Heart left ventricle (tissue), 16 donors: ENCODE data around the gene NEURL4. TPM values are rescaled to one million over a fixed set of nuclear protein-coding genes. Genes with fewer than 3 reads are reported as not detected.
A peak's percentile ranks its signal among the peaks of the same experiment; 100 is the strongest.

Source experiments
- ATAC-seq, 4 donors: fragments of 200-7000 bp; cut with Tn5 transposase; one replicate each; pipeline ENCODE4 v1.9.1; 2020 to 2022; ENCODE audit warnings: moderate library complexity in 4 of 4, mild to moderate bottlenecking in 3 of 4, moderate number of reproducible peaks in 1 of 4
- DNase-seq, 5 donors: peaks; one replicate each; pipeline ENCODE4 v3.0.0-alpha.2; 2020
- H3K27ac ChIP-seq, 12 donors: fragments of 200-600 bp; sonication (generic) in 4 of 12; one replicate each; pipeline versions ENCODE4 v1.5.0 to v1.8.0; 2016 to 2022; ENCODE audit warnings: mild to moderate bottlenecking in 2 of 12
- H3K27me3 ChIP-seq, 9 donors: fragments of 200-600 bp; sonication (generic) in 2 of 9; one replicate each; pipeline versions ENCODE4 v1.5.1 to v1.8.0; 2016 to 2022; ENCODE audit warnings: mild to moderate bottlenecking in 3 of 9
- H3K36me3 ChIP-seq, 9 donors: fragments of 200-600 bp; sonication (generic) in 2 of 9; one replicate each; pipeline versions ENCODE4 v1.5.0 to v1.8.0; 2018 to 2022; ENCODE audit warnings: mild to moderate bottlenecking in 2 of 9
- H3K4me1 ChIP-seq, 12 donors: fragments of 200-600 bp; sonication (generic) in 4 of 12; one replicate each; pipeline versions ENCODE4 v1.5.0 to v1.8.0; 2016 to 2022; ENCODE audit warnings: mild to moderate bottlenecking in 3 of 12
- H3K4me3 ChIP-seq, 12 donors: fragments of 200-600 bp; sonication (generic) in 4 of 12; one replicate each; pipeline versions ENCODE4 v1.5.0 to v1.8.0; 2017 to 2022; ENCODE audit warnings: mild to moderate bottlenecking in 9 of 12, moderate library complexity in 4 of 12
- H3K9me3 ChIP-seq, 12 donors: fragments of 200-600 bp; sonication (generic) in 4 of 12; one replicate each; pipeline versions ENCODE4 v1.5.0 to v1.8.0; 2016 to 2022; ENCODE audit warnings: mild to moderate bottlenecking in 1 of 12
- CTCF ChIP-seq, 12 donors: fragments of 200-600 bp; sonication (generic) in 4 of 12; IDR thresholded peaks; one replicate each; pipeline versions ENCODE4 v1.5.0 to v1.8.0; 2018 to 2022; ENCODE audit warnings: antibody characterized with exemption in 12 of 12, mild to moderate bottlenecking in 5 of 12
- POLR2A ChIP-seq, 2 donors: fragments of 450-650 bp; IDR thresholded peaks; one replicate each; pipeline ENCODE4 v1.6.1; 2017; ENCODE audit warnings: antibody characterized with exemption in 2 of 2, mild to moderate bottlenecking in 2 of 2, moderate library complexity in 2 of 2
- WGBS, 4 donors: extraction: QIAGEN DNeasy Blood & Tissue Kit in 2 of 4; methylation state at CpG; one replicate each; pipeline versions ENCODE4 v1.1.5 to v1.1.7; 2013 to 2018; 5-methylcytosine and 5-hydroxymethylcytosine counted together
- intact Hi-C, 10 donors: fragments of 100-400 bp; cut with DNase I; formaldehyde crosslinking; loops; one replicate each; pipeline versions ENCODE4 v1.11.1 to v1.14.2; 2022
- polyA plus RNA-seq, 2 donors: library from polyadenylated mRNA; stranded (reverse); fragments of 200-250 nt; gene quantifications; one replicate each; pipeline ENCODE4 v1.2.3, GENCODE V29; 2013
- total RNA-seq, 9 donors: library from RNA; depleted of rRNA in 2 of 9; stranded (reverse); fragments of >200 nt in 2 of 9; fragmentation: NEBNext Ultra II Directional in 3 of 9; extraction: Animal tissue kit (Norgen Biotek cat#: 25700) in 3 of 9; gene quantifications; one replicate each; pipeline versions ENCODE4 v1.1.0 to v1.2.4, GENCODE V29; 2016 to 2023
- donor health status: ischemic (EF 13 %, LVEDD 7.1; RV severe dilation, severe dysfunction).
- donor health status: healthy with polysubstance abuse.
- donor health status: DM: no; HTN: yes; CAD: no.
- donor health status: DM: no; HTN: no; CAD: no.
- donor health status: ischemic (EF 25% LVEDD 6.9; RV normal size, moderate dysfunction).
- donor health status: ischemic (EF 25% LVEDD 5.7; RV mildly dilated, moderate dysfunction).
- donor health status: healthy.
- donor health status: DM: yes; HTN: yes; CAD: no.
- donor health status: ischemic (EF 35%, LVEDD 5.7; RV mildly dilated, moderate dysfunction).
- donor health status: nonischemic (EF 11% LVEDD 7.7; RV severe dilation, severe dysfunction).
- donor health status: DM: yes; HTN: yes; CAD: no.
- donor health status: PGD.
- donor health status: ischemic (EF 29% LVEDD 5.4; RV normal size, mild dysfunction).
- donor health status: nonischemic (EF 23%, LVEDD 6.1; RV moderate dilation, normal function).

NEURL4 gene
- total and polyA plus RNA-seq, 11 donors, result 13.6 to 39.2 (median 27.6) TPM

- DNase-seq (peak in 3 of 5 donors; percentile 52 to 77 (median 61)), ATAC-seq (peak in 2 of 4 donors; percentile 22 to 40)
- Histone ChIP-seq H3K9me3 (no peaks in the 10 kb centered on the region), H3K27me3 (no peaks in the 10 kb centered on the region), H3K4me3 (no peak overlapping the region), H3K4me1 (peaks cover 0 to 17% (median 9%) of the 10 kb centered on the region in 12 donors), H3K27ac (no peak overlapping the region), H3K36me3 (peaks cover 0 to 79% (median 70%) of the 10 kb centered on the region in 9 donors)
- intact Hi-C loops, result no loop called here
- 64 to 70% (median 67%) methylated on average over 33 to 39 of the region's 39 CpGs for WGBS, 4 donors
- TF ChIP-seq POLR2A (IDR thresholded peaks at IDR 0.05) (no peak), CTCF (IDR thresholded peaks at IDR 0.05) (peak; percentile 54 to 80 (median 72))
These were observed 5.3 kb downstream of the NEURL4 start for GRCh38 chr17:7323731-7324437.

DNA sequence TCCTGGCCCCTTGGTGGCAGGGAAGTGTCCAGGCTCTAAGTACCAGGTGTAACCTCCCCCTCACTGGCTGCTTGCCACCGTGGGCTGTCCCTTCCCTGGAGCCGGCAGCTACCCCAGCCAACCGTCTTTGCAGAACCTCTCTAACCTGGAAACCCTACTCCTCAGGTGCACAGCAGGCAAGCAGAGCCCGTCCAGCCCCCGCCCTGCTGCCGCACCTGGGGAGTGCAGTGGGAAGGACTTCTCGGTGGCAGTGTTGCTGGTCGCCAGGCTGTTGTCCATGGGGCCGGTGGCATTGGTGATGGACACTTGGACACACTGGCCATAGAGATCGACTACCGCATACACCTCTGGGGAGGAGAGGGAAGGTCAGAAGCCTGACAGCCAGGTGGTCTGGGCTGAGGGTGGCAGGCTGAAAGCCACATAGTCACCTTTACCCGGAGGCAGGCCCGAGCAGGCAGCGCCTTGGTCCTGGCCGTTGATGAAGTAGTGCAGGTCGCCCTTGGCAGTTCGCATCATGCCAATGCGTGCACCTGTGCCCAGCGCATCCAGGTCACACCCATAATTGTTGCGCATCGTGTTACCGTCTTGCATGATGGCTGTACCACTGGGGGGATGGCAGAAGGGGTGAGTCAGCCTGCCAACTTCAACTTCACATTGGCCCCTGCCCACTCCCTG lies 6.5 kb downstream of the NEURL4 start:
- H3K4me1 ChIP-seq, result peaks cover 0 to 8% (median 0%) of the 10 kb centered on the region in 12 donors
- no peaks in the 10 kb centered on the region for H3K27me3 ChIP-seq
- intact Hi-C loops, result no loop called here
- no peak overlapping the region for H3K4me3 ChIP-seq
- ATAC-seq (no peak), DNase-seq (no peak)
- H3K9me3 ChIP-seq, result no peaks in the 10 kb centered on the region
- H3K36me3 ChIP-seq, result peaks cover 0 to 91% (median 82%) of the 10 kb centered on the region in 9 donors
- WGBS, 4 donors, result 88 to 93% (median 92%) methylated on average over 9 to 22 of the region's 22 CpGs
- TF ChIP-seq POLR2A (IDR thresholded peaks at IDR 0.05) (no peak), CTCF (IDR thresholded peaks at IDR 0.05) (no peak)
- no peak overlapping the region for H3K27ac ChIP-seq

DNA sequence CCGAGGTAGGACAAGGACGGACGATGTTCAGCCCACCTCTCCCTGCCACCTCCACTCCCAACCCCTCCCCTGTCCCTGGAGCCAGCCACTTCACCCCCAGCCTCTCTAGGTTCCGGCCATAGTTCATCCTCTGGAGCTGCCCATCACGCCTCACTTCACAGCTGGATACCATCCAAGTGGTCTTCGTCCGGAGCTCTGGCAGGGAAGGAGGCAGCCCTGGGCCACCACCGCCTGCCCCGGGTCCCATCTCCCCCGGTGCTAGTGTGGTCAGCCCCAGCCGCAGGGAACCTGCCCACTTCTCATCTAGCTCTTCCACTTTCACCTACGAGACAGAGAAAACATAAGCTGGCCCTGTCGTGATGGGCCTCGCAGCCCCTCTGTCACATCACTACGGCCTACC lies 7.7 kb downstream of the NEURL4 start:
- Histone ChIP-seq H3K36me3 (peaks cover 0 to 99% (median 89%) of the 10 kb centered on the region in 9 donors), H3K9me3 (no peaks in the 10 kb centered on the region), H3K27ac (no peak overlapping the region), H3K27me3 (no peaks in the 10 kb centered on the region), H3K4me1 (peaks cover 0 to 8% (median 0%) of the 10 kb centered on the region in 12 donors), H3K4me3 (no peak overlapping the region)
- TF ChIP-seq POLR2A (IDR thresholded peaks at IDR 0.05) (no peak), CTCF (IDR thresholded peaks at IDR 0.05) (no peak)
- no peak for DNase-seq
- 83 to 93% (median 89%) methylated on average over 9 to 15 of the region's 15 CpGs for WGBS, 4 donors
- intact Hi-C loops, result loop anchor here in 1 of 10 donors (1.0 kb wide), 1 partner anchor 11 kb away; no protein-coding TSS in a partner anchor
- no peak for ATAC-seq

- Histone ChIP-seq H3K27me3 (no peaks in the 10 kb centered on the region), H3K27ac (no peak overlapping the region), H3K4me3 (no peak overlapping the region), H3K9me3 (no peaks in the 10 kb centered on the region), H3K4me1 (peaks cover 3 to 24% (median 21%) of the 10 kb centered on the region in 12 donors), H3K36me3 (peaks cover 3 to 85% (median 77%) of the 10 kb centered on the region in 9 donors)
- no peak for TF ChIP-seq CTCF (IDR thresholded peaks at IDR 0.05)
- TF ChIP-seq POLR2A (IDR thresholded peaks at IDR 0.05), result no peak
- 86 to 92% (median 91%) methylated on average over 10 to 13 of the region's 13 CpGs for WGBS, 4 donors
- intact Hi-C loops, result no loop called here
- no peak for ATAC-seq
- DNase-seq, result no peak
These were observed 10.8 kb downstream of the NEURL4 start for GRCh38 chr17:7318121-7318860.
